K562 (cell line): ENCODE results near the gene PPP2R1B. TPM values are rescaled to one million over a fixed set of nuclear protein-coding genes. Genes with fewer than 3 reads are reported as not detected.

Experiments
- ATAC-seq: fragments of 200-7000 bp; cut with Tn5 transposase; 3 replicates; pipeline ENCODE4 v1.9.1; 2020; ENCODE audit warnings: moderate library complexity
- BruUV-seq: library from RNA; stranded (reverse); fragments of 400-500 nt; replicated peaks from 2 replicates; lab custom pipeline; 2021; lab: Mats Ljungman, UMichigan
- CTCF ChIA-PET: fragments of 300-600 bp; formaldehyde crosslinking; extraction: SDS; loops from one replicate; lab custom pipeline; 2021; ENCODE audit warnings: low intra/inter-chr PET ratio; lab: Yijun Ruan, JAX
- POLR2A ChIA-PET: fragments of 300-600, 350-650 bp; sonication (Branson Sonifier 250); formaldehyde crosslinking; extraction: SDS; loops from one replicate; lab custom pipeline; 2021; ENCODE audit warnings: antibody characterized with exemption, inconsistent platforms; lab: Yijun Ruan, JAX
- DNase-seq, 4 experiments: peaks; one replicate each; pipeline versions ENCODE4 v3.0.0 to v3.0.0-alpha.2; 2011 to 2018; ENCODE audit warnings: low spot score in 3 of 4, mixed read lengths in 3 of 4; ENCODE audit errors: extremely low read depth in 1 of 4
- FAIRE-seq: peaks from 2 replicates; lab custom pipeline; 2011; peaks lifted over from hg19 to GRCh38; lab: Jason Lieb, UNC
- H2AFZ ChIP-seq: 2 replicates; pipeline ENCODE4 v1.6.0; 2011; ENCODE audit warnings: low read depth, low read length, control low read depth, inconsistent platforms
- H3K27ac ChIP-seq: fragments of 200-600 bp; 3 replicates; pipeline ENCODE4 v1.8.0; 2011; ENCODE audit warnings: low read depth, mild to moderate bottlenecking, control low read depth, inconsistent platforms, low read length, moderate library complexity, mixed read lengths; ENCODE audit errors: extremely low read depth
- H3K27me3 ChIP-seq, 2 experiments: fragments of 300-600 bp in 1 of 2; 2 replicates in 1 of 2; 3 replicates in 1 of 2; pipeline versions ENCODE4 v1.6.0 to v1.8.0; 2011; ENCODE audit warnings: inconsistent platforms in 2 of 2, low read length in 2 of 2, mild to moderate bottlenecking in 1 of 2, mixed read lengths in 1 of 2, moderate library complexity in 1 of 2; ENCODE audit not compliant: control insufficient read depth in 2 of 2, insufficient read depth in 2 of 2
- H3K36me3 ChIP-seq: fragments of 300-600 bp; 3 replicates; pipeline ENCODE4 v1.8.0; 2011; ENCODE audit warnings: mild to moderate bottlenecking, low read length, inconsistent platforms; ENCODE audit not compliant: control insufficient read depth, insufficient read depth
- H3K4me1 ChIP-seq, 2 experiments: fragments of 200-600 bp in 1 of 2; replicated peaks in 1 of 2; 2 replicates in 1 of 2; 3 replicates in 1 of 2; pipeline versions ENCODE4 v1.5.1 to v1.8.0; 2011; ENCODE audit warnings: inconsistent platforms in 2 of 2, low read length in 2 of 2, mild to moderate bottlenecking in 1 of 2, mixed read lengths in 1 of 2, moderate library complexity in 1 of 2; ENCODE audit not compliant: control insufficient read depth in 2 of 2, insufficient read depth in 2 of 2
- H3K4me2 ChIP-seq: 2 replicates; pipeline ENCODE4 v1.6.1; 2011; ENCODE audit warnings: low read length, control low read depth, inconsistent platforms, mixed read lengths; ENCODE audit not compliant: insufficient read depth
- H3K4me3 ChIP-seq: fragments of 200-600 bp; sonication (generic), shearing (Covaris generic); 2 replicates; pipeline ENCODE4 v1.5.1; 2016; ENCODE audit warnings: control low read depth, inconsistent platforms
- H3K79me2 ChIP-seq: fragments of 200-600 bp; 3 replicates; pipeline ENCODE4 v1.8.0; 2011; ENCODE audit warnings: low read length, inconsistent platforms; ENCODE audit not compliant: control insufficient read depth, insufficient read depth
- H3K9ac ChIP-seq, 2 experiments: 2 replicates each; pipeline versions ENCODE4 v1.6.0 to v1.6.1; 2011; ENCODE audit warnings: low read depth in 2 of 2, low read length in 2 of 2, control low read depth in 1 of 2, inconsistent platforms in 1 of 2, mild to moderate bottlenecking in 1 of 2, mixed read lengths in 1 of 2; ENCODE audit not compliant: insufficient read depth in 1 of 2
- H3K9me1 ChIP-seq: one replicate; pipeline ENCODE4 v1.6.0; 2011; ENCODE audit warnings: inconsistent platforms, mild to moderate bottlenecking, low read length, moderate library complexity; ENCODE audit not compliant: control insufficient read depth, insufficient read depth
- H3K9me3 ChIP-seq: replicated peaks from 2 replicates; pipeline ENCODE4 v1.5.1; 2011; ENCODE audit warnings: low read depth, low read length, inconsistent platforms; ENCODE audit not compliant: control insufficient read depth, insufficient read depth
- H4K20me1 ChIP-seq: replicated peaks from 2 replicates; pipeline ENCODE4 v1.6.1; 2011; ENCODE audit warnings: low read length, inconsistent platforms, mixed read lengths; ENCODE audit not compliant: control insufficient read depth, insufficient read depth
- ARID3B ChIP-seq: fragments of 250-450 bp; sonication (Bioruptor Pico); IDR thresholded peaks from 2 replicates; pipeline ENCODE4 v1.4.0; 2020; ENCODE audit warnings: borderline replicate concordance
- BCLAF1 ChIP-seq, 2 experiments: fragments of 450-650 bp in 1 of 2; IDR thresholded peaks; 2 replicates each; pipeline ENCODE4 v1.6.1; 2011 to 2017; ENCODE audit warnings: low read depth in 2 of 2, antibody characterized with exemption in 1 of 2, borderline replicate concordance in 1 of 2, low read length in 1 of 2, mild to moderate bottlenecking in 1 of 2, mixed read lengths in 1 of 2; ENCODE audit not compliant: control insufficient read depth in 1 of 2
- BRD9 ChIP-seq: fragments of 450-650 bp; IDR thresholded peaks from 2 replicates; pipeline ENCODE4 v1.6.1; 2018; ENCODE audit warnings: low read depth; ENCODE audit not compliant: partially characterized antibody
- CAMTA2 ChIP-seq: fragments of 250-450 bp; sonication (Bioruptor Pico); conservative IDR thresholded peaks from 2 replicates; pipeline ENCODE4 v1.5.1; 2022
- CEBPZ ChIP-seq: fragments of 150-350 bp; IDR thresholded peaks from 2 replicates; pipeline ENCODE4 v1.6.1; 2014; ENCODE audit warnings: low read depth, mild to moderate bottlenecking, low read length, borderline replicate concordance
- E2F3 ChIP-seq: fragments of 250-450 bp; sonication (Bioruptor Pico); IDR thresholded peaks from 2 replicates; pipeline ENCODE4 v1.4.0; 2020; ENCODE audit warnings: mild to moderate bottlenecking
- LARP7 ChIP-seq: fragments of 450-650 bp; IDR thresholded peaks from 2 replicates; pipeline ENCODE4 v1.6.1; 2016
- NR1H2 ChIP-seq: sonication (generic); formaldehyde crosslinking; IDR thresholded peaks from 2 replicates; pipeline ENCODE4 v1.4.0; 2020; ENCODE audit warnings: mild to moderate bottlenecking, missing genetic modification reagents
- TEAD2 ChIP-seq: fragments of 450-650 bp; IDR thresholded peaks from 2 replicates; pipeline ENCODE4 v1.6.1; 2016; ENCODE audit warnings: missing genetic modification characterization, control low read depth, missing compliant biosample characterization
- U2AF1 ChIP-seq: fragments of 200-400 bp; formaldehyde crosslinking; optimal IDR thresholded peaks from 2 replicates; pipeline ENCODE3; 2017; ENCODE audit warnings: mild to moderate bottlenecking, low read depth, low read length, moderate library complexity
- ZNF408 ChIP-seq: fragments of 250-450 bp; sonication (Bioruptor Pico); IDR thresholded peaks from 2 replicates; pipeline ENCODE4 v1.4.0; 2020; ENCODE audit warnings: low read depth, mild to moderate bottlenecking, moderate library complexity
- WGBS: fragments of 100-300 bp; shearing (Covaris generic); methylation state at CpG from one replicate; pipeline ENCODE4 v1.1.6; 2016; ENCODE audit warnings: low coverage, mixed read lengths; ENCODE audit not compliant: insufficient coverage; ENCODE audit errors: missing lambda C conversion rate; 5-methylcytosine and 5-hydroxymethylcytosine counted together
- in situ Hi-C: fragments of 300-500 bp; cut with MboI; formaldehyde crosslinking; loops from 4 replicates; pipeline ENCODE4 v1.15.0; 2018; ENCODE audit warnings: inconsistent platforms, mixed read lengths
- intact Hi-C: fragments of 100-400 bp; cut with micrococcal nuclease; formaldehyde crosslinking; loops from 2 replicates; pipeline ENCODE4 v1.14.2; 2022
- polyA plus RNA-seq, 8 experiments: library from polyadenylated mRNA; depleted of rRNA in 4 of 8; stranded (reverse) in 5 of 8; unstranded in 3 of 8; fragments of >200 nt; fragmentation: Nextera tagmentation in 2 of 8; fragmentation: Illumina TruSeq in 1 of 8; extraction: Ambion mirVana in 2 of 8; extraction: Trizol in 1 of 8; gene quantifications; 2 replicates each; pipeline versions ENCODE4 v1.2.1 to v1.2.3, GENCODE V29; 2011 to 2014; ENCODE audit warnings: inconsistent platforms in 1 of 8, missing spikeins in 1 of 8
- total RNA-seq, 7 experiments: library from RNA; depleted of rRNA in 6 of 7; stranded (reverse); fragments of >200 nt in 6 of 7; fragmentation: Illumina TruSeq in 2 of 7; extraction: Trizol in 2 of 7; gene quantifications; 2 replicates each; pipeline versions ENCODE4 v1.2.1 to v1.2.3, GENCODE V29; 2011 to 2021; ENCODE audit warnings: low replicate concordance in 1 of 7

Gene PPP2R1B
- total and polyA plus RNA-seq, 9 of the 15 experiments (the other 6 are each of a cell fraction or from before 2014, with no cell fraction given): 24.6 to 68.5 (median 39.8) TPM

- ATAC-seq: no peak
- intact Hi-C loops: no loop called here
- TF ChIP-seq BRD9 (no peak), LARP7 (no peak), CAMTA2 (CRISPR knock-in tag) (no peak), NR1H2 (CRISPR knock-in tag) (no peak), U2AF1 (no peak), TEAD2 (tag) (no peak), CEBPZ (no peak), E2F3 (CRISPR knock-in tag) (no peak), ZNF408 (CRISPR knock-in tag) (no peak), BCLAF1 (IDR thresholded peaks at IDR 0.05; ENCODE audit: borderline replicate concordance in 1 of 2, control insufficient read depth in 1 of 2, low read depth in 2 of 2, low read length in 1 of 2) (no peak), ARID3B (CRISPR knock-in tag) (no peak)
These were observed 45.3 kb upstream of the PPP2R1B start for GRCh38 chr11:111811445-111811844.

More at GRCh38 chr11:111811445-111811844, 45.3 kb upstream of the PPP2R1B start:
- no peak overlapping the region for H3K4me2 ChIP-seq
- CTCF ChIA-PET: no interaction called here
- H3K36me3 ChIP-seq: peaks cover 12% of the 10 kb centered on the region; the same call in 2 of the 3 replicates
- no peak overlapping the region for H3K27ac ChIP-seq
- H4K20me1 ChIP-seq: no peaks in the 10 kb centered on the region
- 68% methylated on average over 2 of the region's 2 CpGs for WGBS
- no peak overlapping the region for H2AFZ ChIP-seq
- H3K9me1 ChIP-seq: no peaks in the 10 kb centered on the region
- FAIRE-seq: no peak
- H3K4me1 ChIP-seq: no peaks in the 10 kb centered on the region
- H3K79me2 ChIP-seq: no peaks in the 10 kb centered on the region
- H3K9me3 ChIP-seq: no peaks in the 10 kb centered on the region
- no peak overlapping the region for H3K4me3 ChIP-seq
- in situ Hi-C loops: no loop called here
- no peak overlapping the region for H3K9ac ChIP-seq
- no TSS peak for BruUV-seq
- no peak for DNase-seq
- H3K27me3 ChIP-seq: no peaks in the 10 kb centered on the region
- POLR2A ChIA-PET: no interaction called here
